PFSK-1 (cell line): ENCODE data around the gene LCN15.

Experiments
- FOXP2 ChIP-seq: optimal IDR thresholded peaks from 2 replicates; pipeline ENCODE3; 2011; ENCODE audit warnings: borderline replicate concordance, control low read depth, inconsistent platforms; ENCODE audit not compliant: insufficient read depth; ENCODE audit errors: extremely low read length, extremely low read depth
- POLR2AphosphoS5 ChIP-seq: IDR thresholded peaks from 2 replicates; pipeline ENCODE4 v1.6.1; 2012; ENCODE audit warnings: low read depth, mild to moderate bottlenecking, control low read depth, low read length, moderate library complexity
- SIN3A ChIP-seq: IDR thresholded peaks from 2 replicates; pipeline ENCODE4 v1.6.1; 2012; ENCODE audit warnings: mild to moderate bottlenecking, low read length, moderate library complexity, borderline replicate concordance; ENCODE audit not compliant: insufficient read depth
- TAF1 ChIP-seq: IDR thresholded peaks from 2 replicates; pipeline ENCODE4 v1.6.1; 2012; ENCODE audit warnings: low read length, control low read depth, borderline replicate concordance; ENCODE audit not compliant: insufficient read depth
- TF ChIP-seq, protein P1 (sequence below), 2 experiments: IDR thresholded peaks; 2 replicates each; pipeline versions ENCODE4 v1.6.1 to v1.8.0; 2011 to 2012; ENCODE audit warnings: low read depth in 2 of 2, low read length in 2 of 2, control low read depth in 1 of 2, inconsistent platforms in 1 of 2, mild to moderate bottlenecking in 1 of 2, moderate library complexity in 1 of 2; ENCODE audit not compliant: insufficient read depth in 1 of 2

Gene LCN15

DNA sequence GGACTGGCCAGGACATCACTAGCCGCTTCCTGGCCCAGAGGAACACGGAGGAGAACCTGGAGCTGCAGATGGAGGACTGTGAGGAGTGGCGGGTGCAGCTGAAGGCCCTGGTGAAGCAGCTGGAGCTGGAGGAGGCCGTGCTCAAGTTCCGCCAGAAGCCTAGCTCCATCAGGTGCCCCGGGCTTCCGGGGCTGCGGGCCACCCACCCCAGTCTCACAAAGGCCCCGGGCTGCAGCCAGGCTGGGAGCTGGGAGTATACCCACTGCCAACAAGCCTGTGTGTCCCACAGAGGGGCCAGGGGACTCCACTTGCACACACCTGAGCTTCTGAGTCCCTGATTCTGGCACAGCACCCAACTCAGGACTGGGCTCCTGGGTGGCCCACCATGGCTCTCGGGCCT is 41.7 kb upstream of the LCN15 start:
- TF ChIP-seq POLR2AphosphoS5 (no peak), FOXP2 (no peak), SIN3A (no peak)

DNA sequence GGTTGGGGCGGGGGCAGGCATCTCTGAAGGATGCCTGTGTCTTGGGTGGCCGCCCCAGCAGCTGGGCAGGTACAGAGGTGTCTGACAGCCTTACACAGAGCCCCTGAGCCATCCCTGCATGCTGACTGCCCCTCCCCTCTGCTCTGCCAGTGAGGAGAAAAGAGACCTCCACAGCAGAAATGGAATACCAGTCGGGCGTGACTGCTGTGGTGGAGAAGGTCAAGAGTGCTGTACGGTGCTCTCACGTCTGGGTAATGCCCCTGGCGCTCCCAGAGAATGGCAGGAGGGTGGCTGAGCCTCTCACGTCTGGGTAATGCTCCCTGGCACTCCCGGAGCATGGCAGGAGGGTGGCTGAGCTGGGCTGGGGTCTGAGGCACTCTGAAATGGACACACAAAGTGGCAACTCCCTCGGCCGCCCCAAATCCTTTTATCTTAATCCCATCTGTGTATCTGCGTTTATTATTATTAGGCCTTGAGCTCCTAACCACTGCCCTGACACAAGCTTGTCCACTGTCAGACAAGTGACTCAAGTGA is 41.0 kb upstream of the LCN15 start:
- TF ChIP-seq SIN3A: no peak
- TF ChIP-seq POLR2AphosphoS5: no peak
- no peak for TF ChIP-seq TAF1
- no peak for TF ChIP-seq FOXP2
- TF ChIP-seq, protein P1, sequence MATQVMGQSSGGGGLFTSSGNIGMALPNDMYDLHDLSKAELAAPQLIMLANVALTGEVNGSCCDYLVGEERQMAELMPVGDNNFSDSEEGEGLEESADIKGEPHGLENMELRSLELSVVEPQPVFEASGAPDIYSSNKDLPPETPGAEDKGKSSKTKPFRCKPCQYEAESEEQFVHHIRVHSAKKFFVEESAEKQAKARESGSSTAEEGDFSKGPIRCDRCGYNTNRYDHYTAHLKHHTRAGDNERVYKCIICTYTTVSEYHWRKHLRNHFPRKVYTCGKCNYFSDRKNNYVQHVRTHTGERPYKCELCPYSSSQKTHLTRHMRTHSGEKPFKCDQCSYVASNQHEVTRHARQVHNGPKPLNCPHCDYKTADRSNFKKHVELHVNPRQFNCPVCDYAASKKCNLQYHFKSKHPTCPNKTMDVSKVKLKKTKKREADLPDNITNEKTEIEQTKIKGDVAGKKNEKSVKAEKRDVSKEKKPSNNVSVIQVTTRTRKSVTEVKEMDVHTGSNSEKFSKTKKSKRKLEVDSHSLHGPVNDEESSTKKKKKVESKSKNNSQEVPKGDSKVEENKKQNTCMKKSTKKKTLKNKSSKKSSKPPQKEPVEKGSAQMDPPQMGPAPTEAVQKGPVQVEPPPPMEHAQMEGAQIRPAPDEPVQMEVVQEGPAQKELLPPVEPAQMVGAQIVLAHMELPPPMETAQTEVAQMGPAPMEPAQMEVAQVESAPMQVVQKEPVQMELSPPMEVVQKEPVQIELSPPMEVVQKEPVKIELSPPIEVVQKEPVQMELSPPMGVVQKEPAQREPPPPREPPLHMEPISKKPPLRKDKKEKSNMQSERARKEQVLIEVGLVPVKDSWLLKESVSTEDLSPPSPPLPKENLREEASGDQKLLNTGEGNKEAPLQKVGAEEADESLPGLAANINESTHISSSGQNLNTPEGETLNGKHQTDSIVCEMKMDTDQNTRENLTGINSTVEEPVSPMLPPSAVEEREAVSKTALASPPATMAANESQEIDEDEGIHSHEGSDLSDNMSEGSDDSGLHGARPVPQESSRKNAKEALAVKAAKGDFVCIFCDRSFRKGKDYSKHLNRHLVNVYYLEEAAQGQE (IDR thresholded peaks at IDR 0.05; ENCODE audit: insufficient read depth in 1 of 2, low read depth in 2 of 2, low read length in 2 of 2): no peak

DNA sequence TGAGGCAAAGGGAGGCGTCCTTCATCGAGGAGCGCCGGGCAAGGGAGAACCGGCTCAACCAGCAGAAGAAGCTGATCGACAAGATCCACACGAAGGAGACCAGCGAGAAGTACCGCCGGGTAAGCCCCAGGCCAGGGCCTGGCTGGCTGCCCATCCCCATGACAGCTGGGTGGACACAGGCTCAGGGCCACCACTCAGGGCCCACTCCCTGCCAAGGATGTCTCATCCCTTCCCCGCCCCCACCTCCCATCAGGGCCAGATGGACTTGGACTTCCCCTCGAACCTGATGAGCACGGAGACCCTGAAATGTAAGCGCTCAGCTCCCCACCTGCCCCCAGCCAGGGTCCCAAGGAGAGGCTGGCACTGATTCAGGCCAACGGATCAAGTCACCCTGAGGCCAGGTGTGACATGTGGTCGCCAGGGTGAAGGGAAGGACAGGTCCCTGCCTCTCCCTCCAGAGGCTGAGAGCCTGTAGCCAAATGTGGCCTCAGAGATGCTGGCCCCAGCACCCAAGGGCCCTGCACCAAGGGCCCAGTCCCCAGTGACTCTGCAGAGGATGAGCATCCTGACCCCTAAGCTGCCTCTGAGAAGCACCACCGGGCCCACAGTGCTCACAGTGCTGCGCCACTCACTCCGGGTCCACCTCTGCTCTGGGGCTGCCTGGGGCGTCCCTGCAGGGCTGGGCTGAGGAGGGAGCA is 40.3 kb upstream of the LCN15 start:
- TF ChIP-seq TAF1: no peak
- no peak for TF ChIP-seq POLR2AphosphoS5
- no peak for TF ChIP-seq FOXP2
- TF ChIP-seq, protein P1 (IDR thresholded peaks at IDR 0.05; ENCODE audit: insufficient read depth in 1 of 2, low read depth in 2 of 2, low read length in 2 of 2): no peak
- TF ChIP-seq SIN3A: no peak

DNA sequence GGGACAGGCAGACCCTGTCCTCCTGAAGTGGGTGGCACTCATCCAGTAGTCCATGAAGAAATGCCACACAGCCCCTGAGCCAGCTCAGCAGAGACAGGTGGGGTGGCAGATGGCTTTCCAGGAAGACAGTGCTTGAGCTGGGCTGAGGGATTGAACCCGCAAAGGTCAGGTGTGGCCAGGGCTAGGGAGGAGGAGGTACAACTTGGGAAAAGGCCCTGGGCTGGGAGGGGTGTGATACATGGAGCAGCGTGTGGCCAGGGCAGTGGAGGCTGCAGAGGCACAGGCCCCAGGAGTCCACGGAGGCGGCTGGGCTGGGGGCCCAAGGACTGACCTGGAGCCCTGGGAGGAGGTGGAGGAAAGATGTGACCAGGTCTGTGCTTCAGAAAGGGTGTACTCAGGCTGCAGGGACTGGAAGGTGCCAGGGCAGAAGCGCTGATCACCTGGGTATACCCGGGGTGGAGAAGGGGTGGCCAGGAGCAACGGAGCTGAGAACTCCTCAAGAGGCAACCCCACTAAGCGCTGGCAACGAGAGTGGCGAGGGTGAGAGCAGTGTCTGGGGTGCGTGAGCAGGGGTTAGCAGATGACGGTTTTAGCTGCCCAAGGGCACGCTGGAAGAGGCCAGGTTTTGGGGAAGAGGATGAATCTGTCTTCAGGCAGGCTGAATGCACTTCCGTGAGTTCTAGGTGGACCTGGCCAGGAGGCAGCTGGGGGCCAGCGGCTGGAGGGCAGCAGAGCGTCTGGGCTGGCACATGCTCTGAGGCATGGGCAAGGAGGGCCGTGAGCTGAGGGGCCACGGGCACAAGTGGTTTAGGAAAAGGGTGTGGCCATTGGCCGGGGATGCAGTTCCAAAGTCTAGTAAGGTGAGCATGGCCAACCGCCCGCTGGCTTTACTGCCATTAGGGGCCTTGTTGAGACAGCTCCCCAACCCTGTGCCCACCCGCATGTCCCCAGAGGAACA is 39.5 kb upstream of the LCN15 start:
- TF ChIP-seq, protein P1 (IDR thresholded peaks at IDR 0.05; ENCODE audit: insufficient read depth in 1 of 2, low read depth in 2 of 2, low read length in 2 of 2): no peak
- TF ChIP-seq TAF1: no peak
- TF ChIP-seq FOXP2: no peak
- TF ChIP-seq SIN3A: no peak
- no peak for TF ChIP-seq POLR2AphosphoS5

DNA sequence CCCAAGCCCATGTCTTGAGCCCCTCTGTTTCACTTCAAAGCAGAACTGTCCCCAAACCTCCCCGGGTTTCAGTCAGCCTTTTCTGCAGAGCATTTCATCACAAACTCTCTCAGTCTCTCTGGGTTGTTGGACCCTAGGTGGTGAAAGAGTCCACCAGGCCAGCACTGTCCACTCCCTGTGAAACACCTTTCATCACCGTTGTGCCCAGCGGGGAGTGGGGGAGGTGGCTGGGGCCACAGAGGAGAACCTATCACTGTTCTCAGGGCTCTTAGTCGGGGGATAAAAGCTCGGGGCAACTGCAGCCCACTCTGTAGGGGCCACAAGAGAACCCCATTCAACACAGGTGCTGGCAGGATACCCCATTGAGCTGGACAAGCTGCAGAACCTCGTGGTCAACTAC is 38.0 kb upstream of the LCN15 start:
- TF ChIP-seq TAF1 (no peak), FOXP2 (no peak), POLR2AphosphoS5 (no peak), SIN3A (no peak)
- TF ChIP-seq, protein P1 (IDR thresholded peaks at IDR 0.05; ENCODE audit: insufficient read depth in 1 of 2, low read depth in 2 of 2, low read length in 2 of 2): no peak
